Colon (tissue), 2 donors: ENCODE results near the gene PFN4.
"Not testable (repeated sequence)": the region's sequence is repeated elsewhere in the genome, so short reads cannot be mapped to it uniquely, and the experiment has no call there.

Experiments
- FAIRE-seq: peaks from 2 replicates; lab custom pipeline; 2012; peaks lifted over from hg19 to GRCh38; lab: Jason Lieb, UNC
- donor health status: control.
- donor health status: control.

PFN4 gene

GRCh38 chr2:24111407-24111901 lies 11.7 kb downstream of the PFN4 start:
- FAIRE-seq: no peak

- FAIRE-seq: no peak
These were observed 12.4 kb downstream of the PFN4 start for GRCh38 chr2:24110660-24111303.

DNA sequence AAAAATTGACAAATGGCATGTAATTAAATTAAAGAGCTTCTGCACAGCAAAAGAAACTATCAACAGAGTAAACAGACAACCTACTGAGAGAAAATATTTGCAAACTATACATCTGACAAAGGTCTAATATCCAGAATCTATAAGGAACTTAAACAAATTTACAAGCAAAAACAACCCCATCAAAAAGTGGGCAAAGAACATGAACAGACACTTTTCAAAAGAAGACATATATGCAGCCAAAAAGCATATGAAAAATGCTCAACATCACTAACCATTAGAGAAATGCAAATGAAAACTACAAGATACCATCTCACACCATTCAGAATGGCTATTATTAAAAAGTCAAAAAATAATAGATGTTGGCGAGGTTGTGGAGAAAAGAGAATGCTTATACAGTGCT lies 13.7 kb downstream of the PFN4 start:
- not testable (repeated sequence) for FAIRE-seq

DNA sequence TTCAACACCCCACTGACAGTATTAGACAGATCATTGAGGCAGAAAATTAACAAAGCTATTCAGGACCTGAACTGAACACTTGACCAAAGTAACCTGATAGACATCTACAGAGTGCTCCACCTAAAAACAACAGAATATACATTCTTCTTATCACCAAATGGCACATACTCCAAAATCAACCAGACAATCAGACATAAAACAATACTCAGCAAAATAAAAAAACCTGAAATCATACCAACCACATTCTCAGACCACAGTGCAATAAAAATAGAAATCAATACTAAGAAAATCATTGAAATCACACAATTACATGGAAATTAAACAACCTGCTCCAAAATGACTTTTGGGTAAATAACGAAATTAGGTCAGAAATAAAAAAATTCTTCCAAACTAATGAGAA lies 15.8 kb downstream of the PFN4 start:
- no peak for FAIRE-seq

GRCh38 chr2:24106786-24107185 lies 16.3 kb downstream of the PFN4 start:
- no peak for FAIRE-seq

DNA sequence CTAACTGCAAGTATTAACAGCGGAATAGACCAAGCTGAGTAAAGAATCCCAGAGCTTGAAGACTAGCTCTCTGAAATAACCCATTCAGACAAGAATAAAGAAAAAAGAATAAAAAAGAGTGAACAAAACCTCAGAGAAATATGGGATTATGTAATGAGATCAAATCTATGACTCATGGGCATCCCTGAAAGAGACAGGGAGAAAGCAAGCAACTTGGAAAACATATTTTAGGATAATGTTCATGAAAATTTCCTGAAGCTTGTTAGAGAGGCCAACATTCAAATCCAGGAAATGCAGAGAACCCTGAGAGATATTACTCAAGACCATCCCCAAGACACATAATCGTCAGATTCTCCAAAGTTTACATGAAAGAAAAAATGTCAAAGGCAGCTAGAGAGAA lies 17.3 kb downstream of the PFN4 start:
- no peak for FAIRE-seq

- FAIRE-seq: no peak
These were observed 18.2 kb downstream of the PFN4 start for GRCh38 chr2:24104906-24105305.

DNA sequence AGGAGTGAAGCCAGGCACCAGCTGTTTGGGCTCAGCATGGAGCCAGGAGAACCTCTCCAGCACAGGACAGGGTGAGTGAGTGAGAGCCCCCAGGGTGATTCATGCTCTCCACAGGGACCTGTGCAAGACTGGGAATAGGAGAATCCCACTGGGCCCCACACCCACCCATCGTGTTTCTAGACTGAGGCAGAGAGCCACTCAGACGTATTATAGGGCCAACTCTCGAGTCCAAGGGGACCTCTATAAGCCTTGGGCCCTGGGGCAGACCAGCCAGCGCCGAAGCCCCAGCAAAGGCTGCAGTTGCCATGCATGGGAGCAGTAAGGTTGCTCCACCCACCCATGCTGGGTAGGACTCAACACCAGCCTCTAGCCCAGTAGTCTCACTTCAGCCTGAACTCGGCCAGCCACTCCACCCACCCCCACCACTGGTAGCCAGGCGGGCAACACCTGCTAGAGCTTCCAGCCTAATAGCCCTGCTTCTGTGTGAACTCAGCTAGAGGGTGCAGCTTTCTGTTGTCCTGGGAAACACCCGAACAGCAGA lies 19.0 kb downstream of the PFN4 start:
- no peak for FAIRE-seq

DNA sequence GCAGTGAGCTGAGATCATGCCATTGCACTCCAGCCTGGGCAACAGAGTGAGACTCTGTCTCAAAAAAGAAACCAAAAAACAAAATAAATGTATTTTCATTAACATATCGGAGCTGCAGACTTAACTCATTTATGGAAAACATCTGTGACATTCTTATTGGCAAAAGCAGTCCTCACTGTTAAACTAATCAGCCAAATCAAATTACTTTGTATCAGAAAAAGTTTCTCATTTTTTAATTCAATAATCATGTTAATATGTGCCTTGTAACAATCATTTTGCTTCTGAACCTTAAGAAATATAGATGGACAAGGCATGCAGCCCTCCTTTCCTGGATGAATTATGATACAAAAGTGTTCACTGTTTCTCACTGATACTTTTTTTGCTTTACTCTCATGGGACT lies 20.5 kb downstream of the PFN4 start:
- FAIRE-seq: no peak

- no peak for FAIRE-seq
These were observed 21.1 kb downstream of the PFN4 start for GRCh38 chr2:24101992-24102391.

DNA sequence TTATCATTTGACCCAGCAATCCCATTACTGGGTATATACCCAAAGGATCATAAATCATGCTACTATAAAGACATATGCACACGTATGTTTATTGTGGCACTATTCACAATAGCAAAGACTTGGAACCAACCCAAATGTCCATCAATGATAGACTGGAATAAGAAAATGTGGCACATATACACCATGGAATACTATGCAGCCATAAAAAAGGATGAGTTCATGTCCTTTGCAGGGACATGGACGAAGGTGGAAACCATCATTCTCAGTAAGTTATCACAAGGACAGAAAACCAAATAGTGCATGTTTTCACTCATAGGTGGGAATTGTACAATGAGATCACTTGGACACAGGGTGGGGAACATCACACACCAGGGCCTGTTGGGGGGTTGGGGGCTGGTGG lies 22.4 kb downstream of the PFN4 start:
- FAIRE-seq: not testable (repeated sequence)

DNA sequence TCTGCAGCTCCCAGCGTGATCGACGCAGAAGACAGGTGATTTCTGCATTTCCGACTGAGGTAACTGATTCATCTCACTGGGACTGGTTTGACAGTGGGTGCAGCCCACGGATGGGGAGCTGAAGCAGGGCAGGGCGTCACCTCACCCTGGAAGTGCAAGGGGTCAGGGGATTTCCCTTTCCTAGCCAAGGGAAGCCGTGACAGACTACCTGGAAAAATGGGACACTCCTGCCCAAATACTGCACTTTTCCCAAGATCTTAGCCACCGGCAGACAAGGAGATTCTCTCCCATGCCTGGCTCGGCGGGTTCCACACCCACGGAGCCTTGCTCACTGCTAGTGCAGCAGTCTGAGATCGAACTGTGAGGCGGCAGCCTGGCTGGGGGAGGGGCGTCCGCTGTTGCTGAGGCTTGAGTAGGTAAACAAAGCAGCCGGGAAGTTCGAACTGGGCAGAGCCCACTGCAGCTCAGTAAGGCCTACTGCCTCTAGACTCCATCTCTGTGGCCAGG lies 27.9 kb downstream of the PFN4 start:
- not testable (repeated sequence) for FAIRE-seq

DNA sequence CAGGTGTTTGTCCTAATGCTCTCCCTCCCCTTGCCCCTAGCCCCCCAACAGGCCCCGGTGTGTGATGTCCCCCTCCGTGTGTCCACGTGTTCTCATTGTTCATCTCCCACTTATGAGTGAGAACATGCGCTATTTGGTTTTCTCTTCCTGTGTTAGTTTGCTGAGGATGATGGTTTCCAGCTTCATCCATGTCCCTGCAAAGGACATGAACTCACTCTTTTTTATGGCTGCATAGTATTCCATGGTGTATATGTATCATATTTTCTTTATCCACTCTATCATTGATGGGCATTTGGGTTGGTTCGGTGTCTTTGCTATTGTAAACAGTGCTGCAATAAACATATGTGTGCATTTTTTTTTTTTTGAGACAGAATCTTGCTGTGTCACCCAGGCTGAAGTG lies 29.9 kb downstream of the PFN4 start:
- not testable (repeated sequence) for FAIRE-seq

DNA sequence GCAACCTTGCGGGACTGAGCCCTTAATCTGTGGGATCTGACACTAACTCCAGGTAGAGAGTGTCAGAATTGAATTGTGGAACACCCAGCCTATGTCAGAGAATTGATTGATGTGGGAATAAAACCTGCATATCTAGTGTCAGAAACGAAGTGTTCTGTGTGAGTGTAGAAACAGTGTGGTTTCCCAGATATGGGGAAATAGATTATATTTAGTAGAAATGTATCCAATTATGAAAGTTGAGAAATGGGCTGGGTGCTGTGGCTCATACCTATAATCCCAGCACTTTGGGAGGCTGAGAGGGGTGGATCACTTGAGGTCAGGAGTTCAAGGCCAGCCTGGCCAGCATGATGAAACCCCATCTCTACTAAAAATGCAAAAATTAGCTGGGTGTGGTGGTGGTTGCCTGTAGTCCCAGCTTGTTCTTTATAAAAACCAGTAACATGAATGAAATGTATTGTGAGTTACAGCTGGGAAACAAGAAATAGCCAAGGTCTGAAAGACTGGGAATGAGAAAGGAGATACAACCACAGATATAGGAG lies 34.2 kb downstream of the PFN4 start:
- no peak for FAIRE-seq

DNA sequence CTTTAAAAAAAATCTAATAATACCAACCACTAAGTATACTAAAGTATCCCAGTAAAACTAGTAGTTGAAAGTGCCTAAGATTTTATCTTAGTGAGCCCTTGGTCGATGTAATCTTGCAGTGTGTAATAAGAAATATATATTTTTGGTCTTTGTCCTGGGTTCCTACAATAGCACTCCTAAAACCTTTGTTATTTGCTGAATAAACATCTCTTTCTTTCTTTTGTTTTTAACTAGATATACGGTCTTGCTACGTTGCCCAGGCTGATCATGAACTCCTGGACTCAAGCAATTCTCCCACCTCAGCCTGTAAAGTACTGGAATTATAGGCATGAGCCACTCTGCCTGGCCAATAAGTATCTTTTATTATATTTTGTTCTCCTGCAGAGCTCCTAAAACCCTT lies 36.1 kb downstream of the PFN4 start:
- FAIRE-seq: no peak

- FAIRE-seq: no peak
These were observed 36.9 kb downstream of the PFN4 start for GRCh38 chr2:24086241-24086640.

DNA sequence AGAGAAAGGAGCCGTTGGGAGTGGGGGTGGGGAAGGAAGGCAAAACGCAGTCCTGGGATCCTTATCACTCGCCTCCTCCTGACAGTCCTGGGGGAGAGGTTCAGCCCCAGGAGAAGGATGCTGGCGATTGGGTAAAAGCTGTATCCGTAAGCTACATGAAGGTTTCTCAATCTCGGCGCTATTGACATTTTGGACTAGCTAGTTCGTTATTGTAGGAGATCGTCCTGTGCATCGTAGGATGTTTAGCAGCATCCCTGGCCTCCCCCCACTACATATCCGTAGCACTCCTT lies 38.0 kb downstream of the PFN4 start:
- no peak for FAIRE-seq

- no peak for FAIRE-seq
These were observed 38.5 kb downstream of the PFN4 start, which contains the start of gene TP53I3 for GRCh38 chr2:24084386-24085199. Gene TP53I3 (minus strand): TSS chr2:24084834. CDS start chr2:24084326, 508 bp downstream.

DNA sequence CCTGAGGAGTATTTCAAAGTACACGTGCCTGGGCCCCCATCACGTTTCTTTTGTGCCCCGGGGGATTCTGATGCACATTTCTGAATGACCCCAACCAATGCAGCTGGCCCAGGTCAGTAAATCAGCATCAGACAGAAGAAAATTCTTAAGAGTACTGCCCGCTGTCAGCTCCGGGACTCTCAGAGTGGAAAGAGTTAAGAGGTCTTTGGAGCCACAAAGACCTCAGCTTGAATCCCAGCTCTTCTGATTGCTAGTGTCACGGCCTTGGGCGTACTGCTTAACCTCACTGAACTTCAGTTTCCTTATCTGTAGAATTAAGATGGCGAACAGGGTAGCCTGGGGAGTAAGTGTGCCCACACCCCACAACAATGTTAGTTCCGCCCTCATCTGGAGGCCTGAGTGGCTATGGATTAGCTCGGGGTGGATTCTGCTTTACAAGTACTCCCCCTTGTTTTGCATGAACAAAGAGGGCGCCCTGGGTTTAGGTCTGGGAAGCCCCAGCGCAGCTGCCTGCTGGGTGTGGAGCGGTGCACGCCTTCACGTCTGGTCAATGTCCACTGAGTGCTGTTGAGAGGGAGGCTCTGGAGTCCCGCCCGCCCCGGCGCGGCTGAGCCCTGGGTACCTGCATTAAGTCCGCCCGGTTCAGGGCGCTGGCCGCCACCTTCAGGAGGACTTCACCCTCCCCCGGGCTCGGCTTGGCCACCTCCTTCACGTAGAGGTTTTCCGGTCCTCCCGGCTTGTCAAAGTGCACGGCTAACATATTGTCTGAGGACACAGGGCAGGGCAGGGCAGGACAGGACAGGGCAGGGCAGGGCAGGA lies 39.4 kb downstream of the PFN4 start:
- FAIRE-seq: no peak

- no peak for FAIRE-seq
These were observed 40.2 kb downstream of the PFN4 start for GRCh38 chr2:24082787-24083566.

DNA sequence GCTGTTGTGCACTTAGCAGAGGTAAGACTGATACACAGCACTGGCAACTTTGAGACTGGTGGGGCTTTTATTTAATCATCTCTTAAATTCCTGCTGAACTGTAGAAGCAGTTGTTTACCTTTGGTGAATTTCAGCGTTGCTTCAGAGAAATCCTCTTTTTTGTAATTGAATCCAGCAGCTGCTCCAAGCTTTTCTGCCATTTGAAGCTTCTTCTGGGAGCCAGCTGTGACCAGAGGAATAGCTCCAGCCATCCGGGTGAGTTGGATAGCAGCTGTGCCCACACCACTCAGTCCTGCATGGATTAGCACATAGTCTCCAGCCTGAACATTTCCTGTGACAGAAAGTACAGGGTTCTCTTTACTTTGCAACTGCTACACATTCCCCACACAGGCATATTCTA lies 42.4 kb downstream of the PFN4 start:
- FAIRE-seq: no peak
